Epithelial cell of esophagus (primary cell): Measurements from ENCODE around the gene VPS11.
A peak's percentile ranks its signal among the peaks of the same experiment; 100 is the strongest.

Source experiments
- DNase-seq: peaks from one replicate; pipeline ENCODE4 v3.0.0; 2010; ENCODE audit warnings: low read depth
- H3K4me3 ChIP-seq: 2 replicates; pipeline ENCODE4 v1.5.1; 2011; ENCODE audit warnings: mild to moderate bottlenecking, low read length, control low read depth
- CTCF ChIP-seq: IDR thresholded peaks from 2 replicates; pipeline ENCODE4 v1.5.1; 2011; ENCODE audit warnings: low read depth, mild to moderate bottlenecking, low read length, control low read depth, inconsistent platforms; ENCODE audit not compliant: insufficient read depth; ENCODE audit errors: missing control alignments

The VPS11 gene

GRCh38 chr11:119041821-119042514 is 25.6 kb upstream of the VPS11 start:
- no peak overlapping the region for H3K4me3 ChIP-seq
- TF ChIP-seq CTCF: no peak
- DNase-seq: peak; percentile 33

GRCh38 chr11:119042927-119043326 is 24.7 kb upstream of the VPS11 start:
- DNase-seq: no peak

GRCh38 chr11:119044708-119045107 is 22.9 kb upstream of the VPS11 start:
- no peak overlapping the region for H3K4me3 ChIP-seq
- no peak for DNase-seq
- TF ChIP-seq CTCF: peak; percentile 14

More at GRCh38 chr11:119042927-119043326, 24.7 kb upstream of the VPS11 start:
- no peak for TF ChIP-seq CTCF
- no peak overlapping the region for H3K4me3 ChIP-seq

- TF ChIP-seq CTCF: no peak
- no peak overlapping the region for H3K4me3 ChIP-seq
- no peak for DNase-seq
Observed at GRCh38 chr11:119046489-119046888, 21.1 kb upstream of the VPS11 start.

- H3K4me3 ChIP-seq: no peak overlapping the region
- DNase-seq: no peak
- no peak for TF ChIP-seq CTCF
Observed at GRCh38 chr11:119047205-119047604, 20.4 kb upstream of the VPS11 start.

- DNase-seq: no peak
- H3K4me3 ChIP-seq: no peak overlapping the region
- no peak for TF ChIP-seq CTCF
Observed at GRCh38 chr11:119048644-119049043, 19.0 kb upstream of the VPS11 start.

- TF ChIP-seq CTCF: no peak
Observed at GRCh38 chr11:119049081-119049480, 18.5 kb upstream of the VPS11 start.

More at GRCh38 chr11:119049081-119049480, 18.5 kb upstream of the VPS11 start:
- no peak for DNase-seq
- H3K4me3 ChIP-seq: no peak overlapping the region
